MCF 10A (cell line): ENCODE results near the gene COL27A1. TPM values are rescaled to one million over a fixed set of nuclear protein-coding genes. Genes with fewer than 3 reads are reported as not detected.

Source experiments
- BruUV-seq: library from RNA; stranded (reverse); fragments of 400-500 nt; replicated peaks from 2 replicates; lab custom pipeline; 2021; lab: Mats Ljungman, UMichigan
- CTCF ChIA-PET: fragments of 300-600 bp; sonication (Branson Sonifier 250); formaldehyde crosslinking; extraction: SDS; loops from one replicate; lab custom pipeline; 2021; ENCODE audit warnings: antibody characterized with exemption, inconsistent platforms; lab: Yijun Ruan, JAX
- POLR2A ChIA-PET: fragments of 300-600, 350-650 bp; sonication (Branson Sonifier 250); formaldehyde crosslinking; extraction: SDS; loops from one replicate; lab custom pipeline; 2020; ENCODE audit warnings: antibody characterized with exemption, inconsistent platforms; lab: Yijun Ruan, JAX
- DNase-seq: peaks from one replicate; pipeline ENCODE4 v3.0.0-alpha.2; 2018; ENCODE audit not compliant: unreplicated experiment
- H3K27ac Mint-ChIP-seq: one replicate; pipeline ENCODE4 v1.8.0; 2022; ENCODE audit warnings: mild to moderate bottlenecking, low read depth, mixed read lengths; ENCODE audit not compliant: unreplicated experiment
- H3K27me3 Mint-ChIP-seq: one replicate; pipeline ENCODE4 v1.8.0; 2022; ENCODE audit warnings: mixed read lengths; ENCODE audit not compliant: insufficient read depth, unreplicated experiment
- H3K36me3 Mint-ChIP-seq: one replicate; pipeline ENCODE4 v1.8.0; 2022; ENCODE audit warnings: mild to moderate bottlenecking, moderate library complexity, mixed read lengths; ENCODE audit not compliant: insufficient read depth, unreplicated experiment
- H3K4me1 Mint-ChIP-seq: one replicate; pipeline ENCODE4 v1.8.0; 2022; ENCODE audit warnings: mixed read lengths; ENCODE audit not compliant: insufficient read depth, unreplicated experiment
- H3K4me3 Mint-ChIP-seq: one replicate; pipeline ENCODE4 v1.8.0; 2022; ENCODE audit warnings: mild to moderate bottlenecking, moderate library complexity, mixed read lengths; ENCODE audit not compliant: unreplicated experiment
- H3K9me3 Mint-ChIP-seq: one replicate; pipeline ENCODE4 v1.8.0; 2022; ENCODE audit warnings: mixed read lengths; ENCODE audit not compliant: unreplicated experiment
- CTCF ChIP-seq: fragments of 200-600 bp; IDR thresholded peaks from one replicate; pipeline ENCODE4 v1.8.0; 2022; ENCODE audit warnings: antibody characterized with exemption, mild to moderate bottlenecking; ENCODE audit not compliant: unreplicated experiment
- intact Hi-C: fragments of 100-400 bp; cut with micrococcal nuclease; formaldehyde crosslinking; loops from 2 replicates; pipeline ENCODE4 v1.14.1; 2022
- total RNA-seq: library from RNA; stranded (reverse); gene quantifications from 2 replicates; pipeline ENCODE4 v1.2.3, GENCODE V29; 2022

The COL27A1 gene
- total RNA-seq, 1 experiment from 2014 or later, result 2.9 TPM

GRCh38 chr9:114296338-114296737, 141.0 kb downstream of the COL27A1 start:
- Mint-ChIP-seq H3K4me1 (no peaks in the 10 kb centered on the region), H3K36me3 (peaks cover under 1% of the 10 kb centered on the region), H3K27ac (no peak overlapping the region), H3K9me3 (peaks cover 9% of the 10 kb centered on the region), H3K4me3 (no peak overlapping the region), H3K27me3 (no peaks in the 10 kb centered on the region)
- TF ChIP-seq CTCF, result no peak
- no TSS peak for BruUV-seq
- intact Hi-C loops, result no loop called here
- POLR2A ChIA-PET, result no interaction called here
- CTCF ChIA-PET, result interaction anchor here (0.6 to 1.0 kb wide), 3 partner anchors 180 to 340 kb away, joined by 3 to 6 read pairs (median 3); no protein-coding TSS in a partner anchor
- DNase-seq, result no peak

GRCh38 chr9:114299286-114300152, 144.2 kb downstream of the COL27A1 start:
- intact Hi-C loops, result no loop called here
- no peaks in the 10 kb centered on the region for H3K36me3 Mint-ChIP-seq
- H3K27ac Mint-ChIP-seq, result no peak overlapping the region
- TF ChIP-seq CTCF, result no peak
- DNase-seq, result no peak
- peaks cover 9% of the 10 kb centered on the region for H3K9me3 Mint-ChIP-seq
- POLR2A ChIA-PET, result interaction anchor here (0.6 kb wide), 1 partner anchor 90 kb away, joined by 3 read pairs; no protein-coding TSS in a partner anchor
- BruUV-seq, result no TSS peak
- no peak overlapping the region for H3K4me3 Mint-ChIP-seq
- CTCF ChIA-PET, result interaction anchor here (0.7 to 2.8 kb wide), 4 partner anchors 8 to 614 kb away, joined by 3 to 16 read pairs (median 7); no protein-coding TSS in a partner anchor
- no peaks in the 10 kb centered on the region for H3K4me1 Mint-ChIP-seq
- H3K27me3 Mint-ChIP-seq, result no peaks in the 10 kb centered on the region

GRCh38 chr9:114300153-114300845, 145.0 kb downstream of the COL27A1 start:
- Mint-ChIP-seq H3K27me3 (no peaks in the 10 kb centered on the region), H3K9me3 (peaks cover under 1% of the 10 kb centered on the region), H3K4me3 (no peak overlapping the region), H3K4me1 (no peaks in the 10 kb centered on the region), H3K36me3 (no peaks in the 10 kb centered on the region), H3K27ac (no peak overlapping the region)
- CTCF ChIA-PET, result interaction anchor here (0.7 to 2.8 kb wide), 4 partner anchors 9 to 614 kb away, joined by 3 to 16 read pairs (median 7); no protein-coding TSS in a partner anchor
- POLR2A ChIA-PET, result interaction anchor here (0.6 kb wide), 1 partner anchor 89 kb away, joined by 3 read pairs; no protein-coding TSS in a partner anchor
- no peak for DNase-seq
- intact Hi-C loops, result no loop called here
- TF ChIP-seq CTCF, result no peak
- no TSS peak for BruUV-seq
